Caco-2 (cell line): ENCODE results near the gene PUS1. TPM values are rescaled to one million over a fixed set of nuclear protein-coding genes. Genes with fewer than 3 reads are reported as not detected.
"Not testable (repeated sequence)": the region's sequence is repeated elsewhere in the genome, so short reads cannot be mapped to it uniquely, and the experiment has no call there.

Experiments used
- BruUV-seq: library from RNA; stranded (reverse); fragments of 400-500 nt; replicated peaks from 2 replicates; lab custom pipeline; 2021; lab: Mats Ljungman, UMichigan
- CTCF ChIA-PET: fragments of 300-600 bp; sonication (Branson Sonifier 250); formaldehyde crosslinking; loops from one replicate; lab custom pipeline; 2022; ENCODE audit warnings: antibody characterized with exemption; lab: Charles Lee
- POLR2A ChIA-PET: fragments of 300-600 bp; sonication (Branson Sonifier 250); formaldehyde crosslinking; loops from one replicate; lab custom pipeline; 2022; ENCODE audit warnings: antibody characterized with exemption; lab: Charles Lee
- DNase-seq, 2 experiments: peaks; one replicate each; pipeline versions ENCODE4 v3.0.0 to v3.0.0-alpha.2; 2020 to 2022
- H3K27me3 ChIP-seq: replicated peaks from 2 replicates; pipeline ENCODE4 v1.6.0; 2011; ENCODE audit warnings: low read length; ENCODE audit not compliant: control insufficient read depth, insufficient read depth
- H3K36me3 ChIP-seq: 2 replicates; pipeline ENCODE4 v1.5.1; 2011; ENCODE audit warnings: low read length; ENCODE audit not compliant: control insufficient read depth, insufficient read depth
- H3K4me1 ChIP-seq: fragments of 250-450 bp; sonication (Bioruptor Pico); 2 replicates; pipeline ENCODE4 v1.5.1; 2020; ENCODE audit warnings: mild to moderate bottlenecking
- H3K4me3 ChIP-seq: 2 replicates; pipeline ENCODE4 v1.5.1; 2011; ENCODE audit warnings: low read depth, mild to moderate bottlenecking, control low read depth, low read length
- H3K9me3 ChIP-seq: fragments of 250-450 bp; sonication (Bioruptor Pico); 2 replicates; pipeline ENCODE4 v1.5.1; 2020; ENCODE audit warnings: mild to moderate bottlenecking, moderate library complexity
- H3K27ac Mint-ChIP-seq: one replicate; pipeline ENCODE4 v1.8.0; 2022; ENCODE audit warnings: mixed read lengths; ENCODE audit not compliant: unreplicated experiment
- H3K27me3 Mint-ChIP-seq: one replicate; pipeline ENCODE4 v1.8.0; 2022; ENCODE audit warnings: mixed read lengths; ENCODE audit not compliant: insufficient read depth, unreplicated experiment
- H3K36me3 Mint-ChIP-seq: one replicate; pipeline ENCODE4 v1.8.0; 2022; ENCODE audit warnings: mild to moderate bottlenecking, mixed read lengths; ENCODE audit not compliant: insufficient read depth, unreplicated experiment
- H3K4me1 Mint-ChIP-seq: one replicate; pipeline ENCODE4 v1.8.0; 2022; ENCODE audit warnings: low read depth, mixed read lengths; ENCODE audit not compliant: unreplicated experiment
- H3K4me3 Mint-ChIP-seq: one replicate; pipeline ENCODE4 v1.8.0; 2022; ENCODE audit warnings: mild to moderate bottlenecking, moderate library complexity, mixed read lengths; ENCODE audit not compliant: unreplicated experiment
- H3K9me3 Mint-ChIP-seq: one replicate; pipeline ENCODE4 v1.8.0; 2022; ENCODE audit warnings: mixed read lengths; ENCODE audit not compliant: unreplicated experiment
- CTCF ChIP-seq, 2 experiments: fragments of 200-600 bp in 1 of 2; IDR thresholded peaks; 1 replicate in 1 of 2; 2 replicates in 1 of 2; pipeline versions ENCODE4 v1.5.1 to v1.8.0; 2011 to 2022; ENCODE audit warnings: antibody characterized with exemption in 1 of 2, control low read depth in 1 of 2, inconsistent platforms in 1 of 2, low read depth in 1 of 2, low read length in 1 of 2, mild to moderate bottlenecking in 1 of 2, moderate library complexity in 1 of 2; ENCODE audit not compliant: insufficient read depth in 1 of 2, severe bottlenecking in 1 of 2, unreplicated experiment in 1 of 2
- intact Hi-C: fragments of 100-400 bp; cut with micrococcal nuclease; formaldehyde crosslinking; loops from one replicate; pipeline ENCODE4 v1.10.0; 2022; ENCODE audit not compliant: unreplicated experiment
- total RNA-seq: library from RNA; stranded (reverse); gene quantifications from 2 replicates; pipeline ENCODE4 v1.2.3, GENCODE V29; 2022

PUS1 gene
- total RNA-seq, 1 experiment from 2014 or later = 71.9 TPM

DNA sequence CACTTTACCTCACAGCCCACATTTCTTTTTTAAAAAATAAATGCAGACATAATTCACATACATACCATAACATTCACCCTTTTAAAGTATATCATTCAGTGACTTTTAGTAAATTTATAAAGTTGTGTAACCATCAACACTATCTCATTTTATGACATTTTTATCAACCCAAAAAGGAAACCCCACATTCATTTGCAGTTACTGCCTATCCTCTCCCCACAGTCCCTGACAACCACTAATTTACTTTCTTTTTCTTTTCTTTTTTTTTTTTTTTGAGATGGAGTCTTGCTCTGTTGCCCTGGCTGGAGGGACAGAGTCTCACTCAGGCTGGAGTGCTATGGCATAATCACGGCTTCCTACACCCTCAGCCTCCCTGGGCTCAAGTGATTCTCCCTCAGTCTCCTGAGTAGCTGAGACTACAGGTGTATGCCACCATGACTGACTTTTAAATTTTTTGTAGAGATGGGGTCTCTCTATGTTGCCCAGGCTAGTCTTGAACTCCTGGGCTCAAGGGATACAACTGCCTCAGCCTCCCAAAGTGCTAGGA lies 19.2 kb downstream of the PUS1 start:
- no peak for TF ChIP-seq CTCF (IDR thresholded peaks at IDR 0.05; ENCODE audit: insufficient read depth in 1 of 2, low read depth in 1 of 2, low read length in 1 of 2, severe bottlenecking in 1 of 2, unreplicated experiment in 1 of 2)
- H3K4me1 Mint-ChIP-seq = no peaks in the 10 kb centered on the region
- POLR2A ChIA-PET = no interaction called here
- Histone ChIP-seq H3K9me3 (no peaks in the 10 kb centered on the region), H3K36me3 (no peaks in the 10 kb centered on the region), H3K4me3 (no peak overlapping the region), H3K4me1 (peaks cover 5% of the 10 kb centered on the region), H3K27me3 (no peaks in the 10 kb centered on the region)
- no TSS peak for BruUV-seq
- CTCF ChIA-PET = no interaction called here
- no peaks in the 10 kb centered on the region for H3K9me3 Mint-ChIP-seq
- H3K27me3 Mint-ChIP-seq = no peaks in the 10 kb centered on the region
- no peak overlapping the region for H3K27ac Mint-ChIP-seq
- H3K36me3 Mint-ChIP-seq = peaks cover 21% of the 10 kb centered on the region
- intact Hi-C loops = loop anchor here (2.0 kb wide), 1 partner anchor 113 kb away; no protein-coding TSS in a partner anchor
- no peak overlapping the region for H3K4me3 Mint-ChIP-seq
- DNase-seq = no peak

GRCh38 chr12:131948713-131949430 lies 19.8 kb downstream of the PUS1 start:
- ChIA-PET CTCF (interaction anchor here (1.9 kb wide), 1 partner anchor 112 kb away, joined by 5 read pairs; no protein-coding TSS in a partner anchor), POLR2A (interaction anchor here (0.5 to 0.6 kb wide), 2 partner anchors 31 to 113 kb away, joined by 3 read pairs; no protein-coding TSS in a partner anchor)
- not testable (repeated sequence) for H3K27me3 ChIP-seq, H3K4me1 Mint-ChIP-seq, H3K27me3 Mint-ChIP-seq, BruUV-seq, H3K36me3 ChIP-seq, DNase-seq, H3K9me3 Mint-ChIP-seq, H3K27ac Mint-ChIP-seq, H3K9me3 ChIP-seq, H3K4me1 ChIP-seq
- H3K4me3 ChIP-seq = peak overlapping the region; percentile 36
- intact Hi-C loops = loop anchor here (1.0 to 2.0 kb wide), 2 partner anchors 20 to 114 kb away; partner anchors contain the start of gene PUS1
- Mint-ChIP-seq H3K36me3 (peaks cover 14% of the 10 kb centered on the region), H3K4me3 (peak overlapping the region; percentile 81)

DNA sequence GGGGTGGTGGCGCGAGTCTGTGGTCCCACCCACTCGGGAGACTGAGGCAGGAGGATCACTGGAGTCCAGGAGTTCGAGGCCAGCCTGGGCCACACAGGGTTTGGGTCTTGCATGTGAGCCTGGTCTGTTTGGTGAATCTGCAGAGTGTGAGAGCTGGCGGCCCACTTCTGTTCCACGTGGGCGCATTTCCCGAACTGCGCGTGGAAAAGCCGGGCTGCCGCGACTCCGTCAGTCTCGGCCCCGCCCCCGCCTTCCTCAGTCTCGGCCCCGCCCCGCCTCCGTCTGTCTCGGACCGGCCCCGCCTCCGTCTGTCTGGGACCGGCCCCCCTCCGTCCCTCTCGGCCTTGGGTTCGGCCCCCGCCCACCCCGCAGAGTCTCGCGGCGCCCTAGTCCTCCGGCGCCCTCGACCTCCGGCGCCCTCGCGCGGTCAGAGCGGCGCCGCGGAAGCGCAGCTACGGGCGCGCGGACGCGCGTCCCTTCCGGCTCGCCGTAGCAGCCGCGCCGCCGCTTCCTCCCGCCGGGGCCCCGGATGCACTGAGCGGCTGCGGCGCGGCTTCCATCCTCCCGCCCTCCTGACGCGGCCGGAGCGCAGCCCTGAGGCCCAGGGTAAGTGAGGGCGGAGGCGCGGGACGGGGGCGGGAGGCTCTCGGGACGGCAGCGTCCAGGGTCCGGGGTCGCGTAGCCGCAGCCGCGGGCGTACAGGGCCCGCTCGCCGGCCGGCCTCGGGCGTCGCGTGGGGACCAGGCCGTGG lies 20.5 kb downstream of the PUS1 start, which contains the start of gene EP400:
TSS of gene EP400 (plus strand) at position 512 of the 751 bp plus-strand sequence. CDS start 10,678 bp downstream, outside the sequence.
- H3K4me3 Mint-ChIP-seq = peak within 1 kb of the TSS; percentile 81
- BruUV-seq = no TSS peak
- H3K27me3 Mint-ChIP-seq = no peaks in the 10 kb centered on the region
- H3K36me3 Mint-ChIP-seq = peaks cover 7% of the 10 kb centered on the region
- H3K9me3 ChIP-seq = no peaks in the 10 kb centered on the region
- peak; percentile 93 to 95 for DNase-seq
- intact Hi-C loops = loop anchor here (1.0 to 2.0 kb wide), 2 partner anchors 20 to 115 kb away; partner anchors contain the start of gene PUS1
- ChIA-PET CTCF (interaction anchor here (0.6 to 1.9 kb wide), 3 partner anchors 51 to 113 kb away, joined by 3 to 5 read pairs (median 4); no protein-coding TSS in a partner anchor), POLR2A (interaction anchor here (0.5 to 0.6 kb wide), 4 partner anchors 31 to 195 kb away, joined by 3 read pairs; no protein-coding TSS in a partner anchor)
- H3K4me1 ChIP-seq = peaks cover 5% of the 10 kb centered on the region
- peak within 1 kb of the TSS; percentile 92 for H3K4me3 ChIP-seq
- no peaks in the 10 kb centered on the region for H3K27me3 ChIP-seq
- H3K27ac Mint-ChIP-seq = peak within 1 kb of the TSS; percentile 79
- no peaks in the 10 kb centered on the region for H3K4me1 Mint-ChIP-seq
- peak; percentile 25 to 35 for TF ChIP-seq CTCF (IDR thresholded peaks at IDR 0.05; ENCODE audit: insufficient read depth in 1 of 2, low read depth in 1 of 2, low read length in 1 of 2, severe bottlenecking in 1 of 2, unreplicated experiment in 1 of 2)
- H3K36me3 ChIP-seq = no peaks in the 10 kb centered on the region
- no peaks in the 10 kb centered on the region for H3K9me3 Mint-ChIP-seq
